T-helper 1 cell treated with Interleukin-12 subunit alpha and Interleukin-12 subunit beta and Interleukin-4 antibody, amounts not matched to agents 30 μg/mL and 1 μg/mL, for 36 hours (primary cell): Measurements from ENCODE around the gene AIFM1.

Experiments used
- H3K27ac Mint-ChIP-seq: one replicate; pipeline ENCODE4 v1.8.0; 2021; ENCODE audit warnings: mild to moderate bottlenecking, mixed read lengths
- H3K27me3 Mint-ChIP-seq: one replicate; pipeline ENCODE4 v1.8.0; 2021; ENCODE audit warnings: low read depth, mixed read lengths
- H3K36me3 Mint-ChIP-seq: one replicate; pipeline ENCODE4 v1.8.0; 2021; ENCODE audit warnings: low read depth, mixed read lengths
- H3K4me1 Mint-ChIP-seq: one replicate; pipeline ENCODE4 v1.8.0; 2021; ENCODE audit warnings: low read depth, mixed read lengths
- H3K4me3 Mint-ChIP-seq: one replicate; pipeline ENCODE4 v1.8.0; 2021; ENCODE audit warnings: mild to moderate bottlenecking, moderate library complexity, mixed read lengths
- H3K9me3 Mint-ChIP-seq: one replicate; pipeline ENCODE4 v1.8.0; 2021; ENCODE audit warnings: mixed read lengths

The AIFM1 gene

GRCh38 chrX:130158311-130158710 is 7.3 kb downstream of the AIFM1 start:
- Mint-ChIP-seq H3K4me3 (no peak overlapping the region), H3K27ac (no peak overlapping the region), H3K27me3 (no peaks in the 10 kb centered on the region), H3K4me1 (peaks cover 17% of the 10 kb centered on the region), H3K36me3 (peaks cover 2% of the 10 kb centered on the region), H3K9me3 (no peaks in the 10 kb centered on the region)

- peaks cover 5% of the 10 kb centered on the region for H3K36me3 Mint-ChIP-seq
Observed at GRCh38 chrX:130155564-130155963, 10.1 kb downstream of the AIFM1 start.

GRCh38 chrX:130147631-130148030 is 18.0 kb downstream of the AIFM1 start:
- peaks cover 6% of the 10 kb centered on the region for H3K4me1 Mint-ChIP-seq
- no peak overlapping the region for H3K27ac Mint-ChIP-seq
- H3K27me3 Mint-ChIP-seq: no peaks in the 10 kb centered on the region
- no peak overlapping the region for H3K4me3 Mint-ChIP-seq
- peaks cover 29% of the 10 kb centered on the region for H3K36me3 Mint-ChIP-seq
- no peaks in the 10 kb centered on the region for H3K9me3 Mint-ChIP-seq

More at GRCh38 chrX:130155564-130155963, 10.1 kb downstream of the AIFM1 start:
- H3K27me3 Mint-ChIP-seq: no peaks in the 10 kb centered on the region
- peaks cover 7% of the 10 kb centered on the region for H3K4me1 Mint-ChIP-seq
- no peak overlapping the region for H3K27ac Mint-ChIP-seq
- no peak overlapping the region for H3K4me3 Mint-ChIP-seq
- H3K9me3 Mint-ChIP-seq: no peaks in the 10 kb centered on the region

DNA sequence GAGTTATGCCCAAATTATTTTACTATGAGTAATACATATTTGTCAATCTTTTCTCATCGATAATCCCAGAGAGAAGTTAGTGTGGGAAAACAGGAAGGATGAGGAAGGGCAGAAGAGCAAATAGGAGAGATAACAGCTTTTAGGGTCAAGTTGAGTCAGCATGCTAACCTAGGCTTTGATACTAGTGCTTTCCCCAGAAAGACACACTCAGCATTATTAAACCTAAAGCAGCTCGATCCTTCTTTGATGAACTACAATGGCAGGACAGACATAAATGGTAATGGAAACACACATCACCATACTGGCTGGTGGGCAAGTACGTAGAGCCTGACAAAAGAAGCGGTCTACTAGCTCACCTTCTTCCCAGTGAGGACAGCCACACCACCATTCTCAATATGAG is 20.5 kb downstream of the AIFM1 start:
- Mint-ChIP-seq H3K36me3 (peaks cover 35% of the 10 kb centered on the region), H3K27ac (no peak overlapping the region), H3K4me1 (peaks cover 8% of the 10 kb centered on the region)

GRCh38 chrX:130144509-130144908 is 21.1 kb downstream of the AIFM1 start:
- no peak overlapping the region for H3K27ac Mint-ChIP-seq
- peaks cover 35% of the 10 kb centered on the region for H3K36me3 Mint-ChIP-seq
- no peaks in the 10 kb centered on the region for H3K27me3 Mint-ChIP-seq
- no peak overlapping the region for H3K4me3 Mint-ChIP-seq
- peaks cover 8% of the 10 kb centered on the region for H3K4me1 Mint-ChIP-seq
- no peaks in the 10 kb centered on the region for H3K9me3 Mint-ChIP-seq

More for the DNA sequence above, 20.5 kb downstream of the AIFM1 start:
- no peaks in the 10 kb centered on the region for H3K27me3 Mint-ChIP-seq
- H3K9me3 Mint-ChIP-seq: no peaks in the 10 kb centered on the region
- H3K4me3 Mint-ChIP-seq: no peak overlapping the region

GRCh38 chrX:130139474-130140201 is 26.0 kb downstream of the AIFM1 start:
- Mint-ChIP-seq H3K27me3 (no peaks in the 10 kb centered on the region), H3K36me3 (peaks cover 35% of the 10 kb centered on the region), H3K27ac (no peak overlapping the region), H3K4me1 (peaks cover 2% of the 10 kb centered on the region), H3K4me3 (no peak overlapping the region), H3K9me3 (no peaks in the 10 kb centered on the region)

- Mint-ChIP-seq H3K4me3 (no peak overlapping the region), H3K36me3 (peaks cover 22% of the 10 kb centered on the region), H3K4me1 (peaks cover 2% of the 10 kb centered on the region), H3K27me3 (no peaks in the 10 kb centered on the region), H3K27ac (no peak overlapping the region), H3K9me3 (no peaks in the 10 kb centered on the region)
Observed at GRCh38 chrX:130136961-130137360, 28.7 kb downstream of the AIFM1 start.

GRCh38 chrX:130136496-130136895 is 29.1 kb downstream of the AIFM1 start:
- Mint-ChIP-seq H3K27ac (no peak overlapping the region), H3K27me3 (no peaks in the 10 kb centered on the region), H3K9me3 (no peaks in the 10 kb centered on the region), H3K4me3 (no peak overlapping the region), H3K4me1 (no peaks in the 10 kb centered on the region), H3K36me3 (peaks cover 20% of the 10 kb centered on the region)

GRCh38 chrX:130130990-130131389 is 34.7 kb downstream of the AIFM1 start:
- Mint-ChIP-seq H3K4me3 (no peak overlapping the region), H3K9me3 (no peaks in the 10 kb centered on the region), H3K4me1 (no peaks in the 10 kb centered on the region), H3K27me3 (no peaks in the 10 kb centered on the region), H3K27ac (no peak overlapping the region), H3K36me3 (peaks cover 13% of the 10 kb centered on the region)

DNA sequence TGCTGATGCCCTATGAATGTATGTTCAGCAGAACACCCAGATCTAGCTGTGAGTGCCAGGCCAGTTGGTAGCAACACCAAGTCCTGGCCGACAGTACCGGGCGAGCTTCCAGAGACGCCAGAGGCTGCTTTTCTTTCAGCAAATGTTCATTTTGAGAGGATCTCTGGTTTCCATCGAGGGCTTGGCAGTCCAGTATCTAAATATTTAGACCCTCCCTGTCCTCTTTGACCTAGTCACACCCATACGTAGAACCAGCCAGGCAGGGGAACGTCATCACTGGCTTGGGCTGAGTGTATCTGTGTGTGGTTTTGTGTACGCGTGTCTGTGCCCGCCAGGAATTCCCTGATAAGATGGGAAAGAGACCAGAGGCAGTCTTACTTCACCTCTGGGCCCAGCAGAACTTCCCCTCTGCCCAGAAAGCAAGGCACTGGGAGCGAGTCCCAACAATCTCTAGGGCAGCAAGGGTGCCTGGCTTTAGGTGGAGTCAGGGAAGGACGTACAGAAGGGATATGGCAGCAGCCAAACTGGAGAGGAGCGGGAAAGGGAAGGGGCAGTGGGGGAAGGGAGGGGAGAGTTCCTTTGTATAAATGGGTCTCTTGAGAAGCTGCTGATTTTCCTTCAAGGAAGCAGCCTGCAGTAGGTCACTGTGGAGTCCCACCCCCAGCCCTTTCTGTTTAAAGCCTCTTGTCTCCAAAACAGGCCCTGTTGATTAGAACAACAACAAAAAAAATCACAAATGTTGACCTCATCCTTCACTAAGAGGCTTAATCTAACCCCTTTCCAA is 40.4 kb downstream of the AIFM1 start:
- no peak overlapping the region for H3K27ac Mint-ChIP-seq
- no peak overlapping the region for H3K4me3 Mint-ChIP-seq
- H3K36me3 Mint-ChIP-seq: peaks cover 9% of the 10 kb centered on the region

DNA sequence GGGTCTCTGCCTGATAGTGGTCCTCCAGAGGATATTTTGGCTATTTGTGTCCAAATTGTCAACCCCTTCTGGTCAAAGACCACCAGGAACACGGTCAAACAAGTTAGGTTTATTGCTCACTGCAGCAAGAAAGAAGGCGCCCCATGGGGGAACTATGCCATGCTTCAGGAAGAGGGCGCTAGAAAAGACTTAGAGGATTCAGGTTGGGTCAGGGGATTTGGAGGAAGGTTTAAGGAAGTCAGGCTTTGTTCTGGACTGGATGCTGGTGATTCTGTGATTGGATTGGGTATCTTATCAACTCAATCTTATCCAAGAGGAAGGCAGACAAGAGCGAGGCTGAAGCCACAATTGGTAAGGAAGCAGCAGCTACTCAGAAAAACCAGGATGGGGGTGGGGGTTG is 41.1 kb downstream of the AIFM1 start:
- H3K27ac Mint-ChIP-seq: no peak overlapping the region
- peaks cover 9% of the 10 kb centered on the region for H3K36me3 Mint-ChIP-seq
- H3K27me3 Mint-ChIP-seq: no peaks in the 10 kb centered on the region

More for the DNA sequence above, 40.4 kb downstream of the AIFM1 start:
- no peaks in the 10 kb centered on the region for H3K9me3 Mint-ChIP-seq
- H3K27me3 Mint-ChIP-seq: no peaks in the 10 kb centered on the region
- H3K4me1 Mint-ChIP-seq: peaks cover 2% of the 10 kb centered on the region

GRCh38 chrX:130121505-130121800 is 44.2 kb downstream of the AIFM1 start:
- no peaks in the 10 kb centered on the region for H3K9me3 Mint-ChIP-seq
- H3K27ac Mint-ChIP-seq: no peak overlapping the region
- H3K4me1 Mint-ChIP-seq: peaks cover 17% of the 10 kb centered on the region
- peaks cover 3% of the 10 kb centered on the region for H3K36me3 Mint-ChIP-seq
- H3K27me3 Mint-ChIP-seq: no peaks in the 10 kb centered on the region
- H3K4me3 Mint-ChIP-seq: peak overlapping the region; percentile 60

More for the DNA sequence above, 41.1 kb downstream of the AIFM1 start:
- H3K4me1 Mint-ChIP-seq: peaks cover 9% of the 10 kb centered on the region
- no peaks in the 10 kb centered on the region for H3K9me3 Mint-ChIP-seq
- no peak overlapping the region for H3K4me3 Mint-ChIP-seq

DNA sequence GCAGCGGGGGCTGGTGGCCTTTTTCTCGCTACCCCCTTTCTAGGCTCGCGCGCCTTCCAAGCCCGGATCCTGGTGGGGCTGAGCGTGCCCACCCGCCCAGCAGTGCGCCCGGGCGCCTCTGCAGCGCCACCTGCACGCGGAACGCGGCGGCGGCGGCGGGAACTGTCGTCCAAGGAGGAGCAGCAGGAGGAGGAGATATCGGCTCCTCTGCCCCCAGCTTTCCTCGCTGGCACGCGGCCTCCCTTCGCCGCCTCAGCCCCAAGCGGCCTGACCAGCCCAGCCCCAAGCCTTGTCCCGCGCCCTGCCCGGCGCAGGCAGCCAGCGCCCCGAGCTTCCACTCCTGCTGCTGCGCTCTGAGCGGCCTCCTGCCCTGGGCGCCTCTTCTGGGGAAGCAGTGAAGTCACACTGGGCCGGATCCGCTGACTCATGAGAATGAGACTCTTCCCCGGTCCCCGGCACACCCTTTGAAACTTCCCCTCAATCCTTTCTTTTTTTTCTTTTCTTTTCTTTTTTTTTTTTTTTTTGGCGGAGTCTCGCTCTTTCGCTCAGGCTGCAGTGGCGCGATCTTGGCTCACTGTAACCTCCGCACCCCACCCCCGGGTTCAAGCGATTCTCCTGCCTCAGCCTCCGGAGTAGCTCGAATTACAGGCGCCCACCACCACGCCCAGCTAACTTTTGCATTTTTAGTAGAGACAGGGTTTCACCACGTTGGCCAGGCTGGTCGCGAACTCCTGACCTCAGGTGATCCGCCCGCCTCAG is 44.7 kb downstream of the AIFM1 start:
- Mint-ChIP-seq H3K4me1 (peaks cover 17% of the 10 kb centered on the region), H3K36me3 (peaks cover 3% of the 10 kb centered on the region), H3K27ac (peak overlapping the region; percentile 55), H3K9me3 (no peaks in the 10 kb centered on the region), H3K4me3 (peak overlapping the region; percentile 60), H3K27me3 (no peaks in the 10 kb centered on the region)

- H3K27ac Mint-ChIP-seq: peak overlapping the region; percentile 6
Observed at GRCh38 chrX:130120321-130120731, 45.3 kb downstream of the AIFM1 start.

More at GRCh38 chrX:130120321-130120731, 45.3 kb downstream of the AIFM1 start:
- peak overlapping the region; percentile 60 for H3K4me3 Mint-ChIP-seq
- peaks cover 3% of the 10 kb centered on the region for H3K36me3 Mint-ChIP-seq
- peaks cover 19% of the 10 kb centered on the region for H3K4me1 Mint-ChIP-seq
- no peaks in the 10 kb centered on the region for H3K9me3 Mint-ChIP-seq
- H3K27me3 Mint-ChIP-seq: no peaks in the 10 kb centered on the region
